Prostate gland (tissue), 2 donors: ENCODE results near the gene KLHL12. TPM values are rescaled to one million over a fixed set of nuclear protein-coding genes. Genes with fewer than 3 reads are reported as not detected.

Experiments used
- DNase-seq: peaks from one replicate; pipeline ENCODE4 v3.0.0-alpha.2; 2019; ENCODE audit warnings: low spot score
- H3K27ac ChIP-seq, 2 donors: fragments of 200-600 bp; sonication (generic); 2 replicates each; pipeline ENCODE4 v1.5.1; 2017 to 2019
- H3K27me3 ChIP-seq: fragments of 200-600 bp; sonication (generic); replicated peaks from 2 replicates; pipeline ENCODE4 v1.5.1; 2019; ENCODE audit not compliant: insufficient read depth
- H3K36me3 ChIP-seq, 2 donors: fragments of 200-600 bp; sonication (generic); 1 replicate in 1 of 2; 2 replicates in 1 of 2; pipeline versions ENCODE4 v1.5.1 to v1.8.1; 2017 to 2019
- H3K4me1 ChIP-seq: fragments of 200-600 bp; sonication (generic); replicated peaks from 2 replicates; pipeline ENCODE4 v1.5.1; 2019
- H3K4me3 ChIP-seq, 2 donors: fragments of 200-600 bp; sonication (generic); 2 replicates each; pipeline ENCODE4 v1.5.1; 2017 to 2019
- H3K9me3 ChIP-seq: fragments of 200-600 bp; sonication (generic); 2 replicates; pipeline ENCODE4 v1.5.1; 2017
- CTCF ChIP-seq, 4 experiments: fragments of 200-600 bp in 2 of 4; fragments of 450-650 bp in 2 of 4; sonication (generic) in 2 of 4; IDR thresholded peaks; 1 replicate in 3 of 4; 2 replicates in 1 of 4; pipeline ENCODE4 v1.5.1; 2016 to 2019; ENCODE audit warnings: antibody characterized with exemption in 4 of 4, mild to moderate bottlenecking in 2 of 4, moderate library complexity in 2 of 4
- POLR2A ChIP-seq: fragments of 450-650 bp; IDR thresholded peaks from one replicate; pipeline ENCODE4 v1.6.1; 2016; ENCODE audit warnings: antibody characterized with exemption, mild to moderate bottlenecking
- POLR2AphosphoS5 ChIP-seq: sonication (generic); formaldehyde crosslinking; IDR thresholded peaks from one replicate; pipeline ENCODE4 v1.6.1; 2017; ENCODE audit warnings: antibody characterized with exemption
- WGBS: methylation state at CpG from one replicate; pipeline ENCODE4 v1.1.5; 2018; 5-methylcytosine and 5-hydroxymethylcytosine counted together
- intact Hi-C: fragments of 100-400 bp; cut with DNase I; formaldehyde crosslinking; loops from one replicate; pipeline ENCODE4 v1.14.2; 2022
- total RNA-seq, 2 donors: library from RNA; depleted of rRNA; stranded (reverse); fragments of >200 nt; gene quantifications; one replicate each; pipeline ENCODE4 v1.1.0, GENCODE V29; 2016

Gene KLHL12
- total RNA-seq, result 10 to 100 TPM; 33.9 to 56.6 TPM

DNA sequence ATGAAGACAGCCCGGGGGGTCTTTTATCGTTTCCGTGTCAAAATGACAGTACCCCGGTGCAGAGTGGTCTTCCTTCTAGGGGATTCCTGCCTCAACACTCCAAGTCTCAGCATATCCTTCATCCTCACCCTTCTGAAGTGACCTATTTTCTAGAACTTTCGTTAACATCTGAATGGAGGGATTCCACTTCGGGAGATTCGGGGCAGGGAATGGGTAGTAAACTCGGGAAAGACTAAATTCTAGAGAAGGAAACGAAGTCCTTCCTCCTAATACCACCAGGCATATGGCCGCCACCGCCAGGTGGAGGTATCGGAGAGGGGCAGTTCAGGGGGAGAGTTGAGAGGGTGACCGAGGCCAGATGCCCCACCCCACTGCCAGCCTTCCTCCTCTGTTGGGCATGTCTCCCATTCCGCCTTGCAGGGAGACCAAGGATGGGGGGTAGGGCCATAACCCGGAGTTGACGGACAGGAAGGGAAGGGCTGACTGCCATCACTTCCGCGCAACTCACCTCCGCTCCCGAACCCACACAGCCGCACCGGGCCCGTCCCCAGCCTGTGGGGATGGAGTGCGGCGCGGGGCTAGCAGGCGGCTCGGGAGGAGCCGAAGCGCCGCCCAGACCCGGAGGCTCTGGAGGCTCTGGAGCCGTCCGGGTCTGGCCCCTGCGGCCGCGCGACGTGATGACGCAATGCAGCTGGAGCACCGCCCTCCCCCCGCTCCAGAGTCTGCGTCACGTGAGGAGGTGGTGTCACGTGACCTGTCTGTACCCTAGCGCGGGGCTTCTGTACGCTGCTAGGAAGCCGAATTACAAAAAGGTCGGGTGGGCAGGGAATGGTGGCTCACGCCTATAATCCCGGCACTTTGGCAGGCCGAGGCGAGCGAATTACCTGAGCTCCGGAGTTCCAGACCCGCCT, at the start of gene KLHL12:
TSS of gene KLHL12 (minus strand) at position 654 of the 911 bp plus-strand sequence. CDS start 2,072 bp downstream, outside the sequence.
- WGBS, result under 1% methylated on average over 52 of the region's 57 CpGs
- Histone ChIP-seq H3K36me3 (no peaks in the 10 kb centered on the region), H3K27me3 (no peaks in the 10 kb centered on the region), H3K9me3 (no peaks in the 10 kb centered on the region), H3K27ac (peak within 1 kb of the TSS; percentile 91 to 97), H3K4me3 (peak within 1 kb of the TSS; percentile 52 to 93), H3K4me1 (no peaks in the 10 kb centered on the region)
- intact Hi-C loops, result loop anchor here (5.0 kb wide), 1 partner anchor 80 kb away; the partner anchor contains the start of gene TMEM183A
- peak; percentile 96 for DNase-seq
- TF ChIP-seq POLR2A (peak; percentile 87), CTCF (IDR thresholded peaks at IDR 0.05) (peak; percentile 25 to 75 (median 57)), POLR2AphosphoS5 (peak; percentile 95)

- H3K9me3 ChIP-seq, result no peaks in the 10 kb centered on the region
- DNase-seq, result no peak
- H3K4me1 ChIP-seq, result no peaks in the 10 kb centered on the region
- 40% methylated on average over 3 of the region's 3 CpGs for WGBS
- TF ChIP-seq POLR2AphosphoS5 (no peak), POLR2A (no peak), CTCF (IDR thresholded peaks at IDR 0.05) (no peak)
- no peaks in the 10 kb centered on the region for H3K36me3 ChIP-seq
- intact Hi-C loops, result no loop called here
- H3K27ac ChIP-seq, result no peak overlapping the region
- no peak overlapping the region for H3K4me3 ChIP-seq
- no peaks in the 10 kb centered on the region for H3K27me3 ChIP-seq
These were observed 49.6 kb upstream of the KLHL12 start for GRCh38 chr1:202976633-202977032.

- Histone ChIP-seq H3K4me1 (no peaks in the 10 kb centered on the region), H3K36me3 (no peaks in the 10 kb centered on the region), H3K27me3 (no peaks in the 10 kb centered on the region), H3K4me3 (no peak overlapping the region), H3K27ac (no peak overlapping the region), H3K9me3 (no peaks in the 10 kb centered on the region)
- intact Hi-C loops, result no loop called here
- DNase-seq, result no peak
- TF ChIP-seq CTCF (IDR thresholded peaks at IDR 0.05) (no peak), POLR2A (no peak), POLR2AphosphoS5 (no peak)
- 92% methylated on average over 3 of the region's 3 CpGs for WGBS
These were observed 47.8 kb upstream of the KLHL12 start for GRCh38 chr1:202974856-202975255.

- WGBS, result 68% methylated on average over 4 of the region's 4 CpGs
- TF ChIP-seq POLR2A, result no peak
- TF ChIP-seq POLR2AphosphoS5, result no peak
- no peak for TF ChIP-seq CTCF (IDR thresholded peaks at IDR 0.05)
- no peak for DNase-seq
- H3K4me3 ChIP-seq, result no peak overlapping the region
- no peaks in the 10 kb centered on the region for H3K4me1 ChIP-seq
- H3K9me3 ChIP-seq, result no peaks in the 10 kb centered on the region
- H3K27ac ChIP-seq, result no peak overlapping the region
- no peaks in the 10 kb centered on the region for H3K27me3 ChIP-seq
- H3K36me3 ChIP-seq, result no peaks in the 10 kb centered on the region
- intact Hi-C loops, result no loop called here
These were observed 45.0 kb upstream of the KLHL12 start for GRCh38 chr1:202972046-202972445.
